Muscle of leg (tissue), 11 donors: ENCODE data around the gene ASCL3. TPM values are rescaled to one million over a fixed set of nuclear protein-coding genes. Genes with fewer than 3 reads are reported as not detected.
"Not testable (repeated sequence)": the region's sequence is repeated elsewhere in the genome, so short reads cannot be mapped to it uniquely, and the experiment has no call there.

Experiments used
- DNase-seq: peaks from one replicate; pipeline ENCODE4 v3.0.0; 2013
- H3K27ac ChIP-seq: one replicate; pipeline ENCODE4 v1.5.1; 2013; ENCODE audit warnings: mild to moderate bottlenecking, low read length, control low read depth
- H3K27me3 ChIP-seq: one replicate; pipeline ENCODE4 v1.6.1; 2013; ENCODE audit warnings: low read length; ENCODE audit not compliant: control insufficient read depth, insufficient read depth
- H3K36me3 ChIP-seq: one replicate; pipeline ENCODE4 v1.6.1; 2013; ENCODE audit warnings: low read length; ENCODE audit not compliant: control insufficient read depth, insufficient read depth
- H3K4me1 ChIP-seq: one replicate; pipeline ENCODE4 v1.6.1; 2013; ENCODE audit warnings: low read length; ENCODE audit not compliant: control insufficient read depth, insufficient read depth
- H3K4me3 ChIP-seq: one replicate; pipeline ENCODE4 v1.5.1; 2013; ENCODE audit warnings: low read length, control low read depth
- H3K9me3 ChIP-seq: replicated peaks from 2 replicates; pipeline ENCODE4 v1.6.1; 2013; ENCODE audit warnings: low read depth, low read length; ENCODE audit not compliant: control insufficient read depth
- WGBS: methylation state at CpG from one replicate; pipeline ENCODE4 v1.1.5; 2013; ENCODE audit warnings: missing lambda C conversion rate; ENCODE audit not compliant: insufficient coverage; 5-methylcytosine and 5-hydroxymethylcytosine counted together
- polyA plus RNA-seq, 8 donors: library from polyadenylated mRNA; unstranded; fragments of 120-200 nt; gene quantifications; one replicate each; pipeline versions ENCODE4 v1.2.1 to v1.2.3, GENCODE V29; 2013; ENCODE audit warnings: inconsistent platforms in 1 of 8, low replicate concordance in 1 of 8; ENCODE audit not compliant: insufficient read length in 8 of 8, insufficient read depth in 1 of 8
- total RNA-seq: library from RNA; stranded (reverse); fragments of 120-200 nt; gene quantifications from one replicate; pipeline ENCODE4 v1.2.4, GENCODE V29; 2013

The ASCL3 gene
- total and polyA plus RNA-seq, 9 donors = not detected

DNA sequence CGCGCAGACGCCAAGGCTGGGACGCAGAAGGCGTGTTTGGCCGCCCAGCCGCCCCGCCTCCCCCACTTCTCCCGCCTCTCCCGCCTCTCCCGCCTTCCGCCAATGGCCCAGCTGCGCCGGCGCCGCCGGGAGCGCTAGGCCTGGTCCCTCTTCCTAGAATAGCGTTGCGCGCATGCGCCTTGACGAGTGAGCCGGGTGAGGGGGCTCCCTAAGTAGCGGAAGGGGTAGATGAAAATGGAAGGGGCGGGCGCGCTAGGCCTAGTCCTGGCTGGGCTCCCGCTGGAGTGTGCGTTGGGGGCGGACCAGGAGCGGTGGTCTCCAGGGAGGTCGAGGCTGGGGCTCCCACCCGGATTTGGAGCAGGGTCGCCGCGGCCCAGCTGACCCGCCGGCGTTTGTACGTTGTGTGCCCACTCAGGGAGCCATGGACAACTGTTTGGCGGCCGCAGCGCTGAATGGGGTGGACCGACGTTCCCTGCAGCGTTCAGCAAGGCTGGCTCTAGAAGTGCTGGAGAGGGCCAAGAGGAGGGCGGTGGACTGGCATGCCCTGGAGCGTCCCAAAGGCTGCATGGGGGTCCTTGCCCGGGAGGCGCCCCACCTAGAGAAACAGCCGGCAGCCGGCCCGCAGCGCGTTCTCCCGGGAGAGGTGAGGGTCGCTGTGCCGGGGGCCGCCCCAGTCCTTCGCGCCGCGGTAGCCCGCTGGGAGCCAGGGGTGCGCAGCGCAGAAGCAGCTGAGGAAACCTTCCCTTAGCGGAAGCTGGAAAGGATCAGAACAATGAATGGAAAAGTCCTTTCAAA lies 31.6 kb downstream of the ASCL3 start, which contains the start of gene AKIP1:
TSS of gene AKIP1 (plus strand) at position 161 of the 795 bp plus-strand sequence. CDS start at position 422, 261 bp downstream.
- H3K9me3 ChIP-seq = no peaks in the 10 kb centered on the region
- DNase-seq = peak; percentile 99
- H3K4me3 ChIP-seq = peak within 1 kb of the TSS; percentile 80
- H3K4me1 ChIP-seq = peaks cover 23% of the 10 kb centered on the region
- peak within 1 kb of the TSS; percentile 95 for H3K27ac ChIP-seq
- H3K36me3 ChIP-seq = peaks cover 10% of the 10 kb centered on the region
- H3K27me3 ChIP-seq = no peaks in the 10 kb centered on the region
- WGBS = under 1% methylated on average over 57 of the region's 68 CpGs

GRCh38 chr11:8910649-8911026 lies 32.2 kb downstream of the ASCL3 start:
- WGBS = 0% methylated on average over 4 of the region's 19 CpGs
- H3K36me3 ChIP-seq = peaks cover 7% of the 10 kb centered on the region
- DNase-seq = no peak
- no peak overlapping the region for H3K27ac ChIP-seq
- peaks cover 23% of the 10 kb centered on the region for H3K4me1 ChIP-seq
- H3K9me3 ChIP-seq = no peaks in the 10 kb centered on the region
- no peaks in the 10 kb centered on the region for H3K27me3 ChIP-seq
- peak overlapping the region; percentile 80 for H3K4me3 ChIP-seq

- Histone ChIP-seq H3K4me1 (peaks cover 9% of the 10 kb centered on the region), H3K27ac (no peak overlapping the region), H3K9me3 (no peaks in the 10 kb centered on the region), H3K36me3 (no peaks in the 10 kb centered on the region), H3K4me3 (no peak overlapping the region), H3K27me3 (no peaks in the 10 kb centered on the region)
- DNase-seq = no peak
These were observed 34.7 kb downstream of the ASCL3 start for GRCh38 chr11:8908099-8908498.

DNA sequence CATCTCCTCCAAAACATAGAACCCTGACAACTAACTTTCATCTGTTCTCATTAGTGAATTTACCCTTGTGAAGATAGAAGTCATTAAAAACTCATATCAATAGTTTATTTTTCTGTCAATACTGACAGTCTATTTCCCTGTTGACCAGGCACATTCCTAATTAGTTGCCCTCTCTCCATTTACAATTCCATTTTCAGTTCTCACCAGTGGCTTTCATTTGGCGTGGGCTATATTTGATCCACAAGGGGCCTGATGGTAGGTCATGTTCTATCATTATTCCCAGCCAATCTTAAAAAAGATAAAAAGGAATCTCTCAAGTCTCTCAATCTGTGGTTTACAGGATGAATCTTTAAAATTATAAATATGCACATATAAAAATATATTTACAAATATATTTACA lies 35.7 kb downstream of the ASCL3 start:
- no peak for DNase-seq
- no CpG with 5 or more reads among the region's 1 CpG for WGBS
- Histone ChIP-seq H3K9me3 (no peaks in the 10 kb centered on the region), H3K4me1 (peaks cover 5% of the 10 kb centered on the region), H3K27ac (no peak overlapping the region), H3K36me3 (no peaks in the 10 kb centered on the region), H3K4me3 (no peak overlapping the region), H3K27me3 (no peaks in the 10 kb centered on the region)

- no CpG with 5 or more reads among the region's 5 CpGs for WGBS
- Histone ChIP-seq H3K4me1 (peaks cover 5% of the 10 kb centered on the region), H3K9me3 (no peaks in the 10 kb centered on the region), H3K4me3 (no peak overlapping the region), H3K27ac (no peak overlapping the region), H3K36me3 (no peaks in the 10 kb centered on the region), H3K27me3 (no peaks in the 10 kb centered on the region)
- DNase-seq = peak; percentile 50
These were observed 37.2 kb downstream of the ASCL3 start for GRCh38 chr11:8905528-8906165.

DNA sequence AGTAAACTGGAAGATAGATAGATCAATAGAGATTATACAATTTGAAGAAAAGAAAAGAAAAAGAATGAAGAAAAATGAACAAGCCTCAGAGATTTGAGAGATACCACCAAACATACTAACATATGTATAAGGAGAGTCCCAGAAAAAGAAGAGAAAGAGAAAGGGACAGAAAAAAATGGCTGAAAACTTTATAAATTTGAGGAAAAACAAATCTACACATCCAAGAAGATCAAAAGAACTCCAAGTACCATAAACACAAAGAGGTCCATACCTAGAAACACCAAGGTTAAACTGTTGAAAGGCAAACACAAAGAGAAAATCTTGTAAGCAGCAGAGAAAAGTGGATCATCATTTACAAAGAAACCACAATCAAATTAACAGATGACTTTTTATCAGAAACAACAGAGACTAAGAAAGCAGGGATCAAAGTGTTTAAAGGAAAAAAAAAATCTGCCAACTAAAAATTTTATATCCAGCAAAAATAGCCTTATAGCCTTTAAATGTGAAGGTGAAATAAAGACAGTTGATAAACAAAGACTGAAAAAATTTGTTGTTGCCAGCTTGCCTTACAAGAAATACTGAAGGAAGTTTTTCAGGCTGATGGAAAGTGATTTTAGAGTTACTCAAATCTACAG lies 43.6 kb downstream of the ASCL3 start:
- Histone ChIP-seq H3K27me3 (no peaks in the 10 kb centered on the region), H3K36me3 (no peaks in the 10 kb centered on the region), H3K9me3 (peaks cover 13% of the 10 kb centered on the region), H3K4me1 (no peaks in the 10 kb centered on the region), H3K27ac (no peak overlapping the region), H3K4me3 (no peak overlapping the region)
- DNase-seq = no peak

- H3K27me3 ChIP-seq, H3K27ac ChIP-seq, H3K36me3 ChIP-seq, H3K9me3 ChIP-seq, H3K4me3 ChIP-seq, DNase-seq, H3K4me1 ChIP-seq: not testable (repeated sequence)
- no CpG with 5 or more reads among the region's 2 CpGs for WGBS
These were observed 51.6 kb downstream of the ASCL3 start for GRCh38 chr11:8891185-8891584.

Other genes starting within 250 kb of the ASCL3 start
- 18.2 TPM for gene AKIP1, start 31.8 kb downstream of the ASCL3 start, total RNA-seq
- 10 to 100 TPM; 23.1 to 30.3 (median 24.6) TPM for gene AKIP1, start 31.8 kb downstream of the ASCL3 start, polyA plus RNA-seq
- gene C11orf16, start 10.1 kb downstream of the ASCL3 start, total RNA-seq = not detected
- under 1 TPM in 3 of 8 donors, not detected in 5; 0.11 to 0.38 (median 0.13) TPM for gene C11orf16, start 10.1 kb downstream of the ASCL3 start, polyA plus RNA-seq
- 25.2 TPM for gene TMEM9B, start 21.4 kb upstream of the ASCL3 start, total RNA-seq
- 10 to 100 TPM; 33.7 to 39.8 (median 36.3) TPM for gene TMEM9B, start 21.4 kb upstream of the ASCL3 start, polyA plus RNA-seq
- gene NRIP3, start 61.0 kb upstream of the ASCL3 start, total RNA-seq = 1.6 TPM
- gene NRIP3, start 61.0 kb upstream of the ASCL3 start, polyA plus RNA-seq = 1 to 10 TPM in 3 of 8 donors, under 1 TPM in 5; 0.76 to 1.5 (median 0.99) TPM
- gene SCUBE2, start 148.6 kb upstream of the ASCL3 start, total RNA-seq = 34.8 TPM
- 10 to 100 TPM; 22.8 to 52.9 (median 29.5) TPM for gene SCUBE2, start 148.6 kb upstream of the ASCL3 start, polyA plus RNA-seq